CD14-positive monocyte (primary cell): ENCODE results near the gene C1orf74. TPM values are rescaled to one million over a fixed set of nuclear protein-coding genes. Genes with fewer than 3 reads are reported as not detected.

Experiments
- DNase-seq, 3 donors: peaks; one replicate each; pipeline ENCODE4 v3.0.0-alpha.2; 2011 to 2022
- H2AFZ ChIP-seq: 2 replicates; pipeline ENCODE4 v1.6.0; 2012; ENCODE audit warnings: mild to moderate bottlenecking, low read depth, low read length, inconsistent platforms; ENCODE audit not compliant: insufficient read depth, poor library complexity, severe bottlenecking
- H3K27ac ChIP-seq, 2 donors: 1 replicate in 1 of 2; 2 replicates in 1 of 2; pipeline ENCODE4 v1.5.1; 2012 to 2013; ENCODE audit warnings: low read length in 2 of 2, control low read depth in 1 of 2, inconsistent platforms in 1 of 2, low read depth in 1 of 2, mild to moderate bottlenecking in 1 of 2
- H3K27me3 ChIP-seq, 2 donors: one replicate each; pipeline versions ENCODE4 v1.6.0 to v1.6.1; 2011 to 2013; ENCODE audit warnings: low read length in 2 of 2; ENCODE audit not compliant: control insufficient read depth in 2 of 2, insufficient read depth in 2 of 2
- H3K36me3 ChIP-seq, 2 donors: replicated peaks in 1 of 2; 1 replicate in 1 of 2; 2 replicates in 1 of 2; pipeline versions ENCODE4 v1.5.1 to v1.6.1; 2012 to 2013; ENCODE audit warnings: low read length in 2 of 2, control low read depth in 1 of 2, inconsistent platforms in 1 of 2, mild to moderate bottlenecking in 1 of 2; ENCODE audit not compliant: insufficient read depth in 2 of 2, control insufficient read depth in 1 of 2
- H3K4me1 ChIP-seq, 2 donors: 1 replicate in 1 of 2; 2 replicates in 1 of 2; pipeline versions ENCODE4 v1.5.1 to v1.6.1; 2012 to 2013; ENCODE audit warnings: low read length in 2 of 2, control low read depth in 1 of 2, inconsistent platforms in 1 of 2, mild to moderate bottlenecking in 1 of 2, moderate library complexity in 1 of 2; ENCODE audit not compliant: insufficient read depth in 2 of 2, control insufficient read depth in 1 of 2
- H3K4me2 ChIP-seq: replicated peaks from 2 replicates; pipeline ENCODE3; 2012; ENCODE audit warnings: low read length, moderate library complexity, mild to moderate bottlenecking; ENCODE audit not compliant: poor library complexity, severe bottlenecking; ENCODE audit errors: extremely low read depth
- H3K4me3 ChIP-seq, 3 experiments: fragments of 200-600 bp in 1 of 3; sonication (generic) in 1 of 3; replicated peaks in 1 of 3; 1 replicate in 2 of 3; 2 replicates in 1 of 3; pipeline ENCODE4 v1.5.1; 2011 to 2013; ENCODE audit warnings: low read length in 3 of 3, mild to moderate bottlenecking in 3 of 3, control low read depth in 2 of 3, low read depth in 2 of 3, inconsistent platforms in 1 of 3, moderate library complexity in 1 of 3
- H3K79me2 ChIP-seq: 2 replicates; pipeline ENCODE4 v1.6.0; 2012; ENCODE audit warnings: mild to moderate bottlenecking, control low read depth, inconsistent platforms, low read length, moderate library complexity; ENCODE audit not compliant: insufficient read depth
- H3K9ac ChIP-seq: 2 replicates; pipeline ENCODE4 v1.6.0; 2017; ENCODE audit warnings: low read length, mild to moderate bottlenecking; ENCODE audit not compliant: insufficient read depth, poor library complexity, severe bottlenecking
- H3K9me3 ChIP-seq, 2 donors: replicated peaks in 1 of 2; 1 replicate in 1 of 2; 2 replicates in 1 of 2; pipeline versions ENCODE4 v1.5.1 to v1.6.1; 2012 to 2013; ENCODE audit warnings: low read length in 2 of 2, control low read depth in 1 of 2; ENCODE audit not compliant: control insufficient read depth in 1 of 2, insufficient read depth in 1 of 2
- H4K20me1 ChIP-seq: 2 replicates; pipeline ENCODE4 v1.6.0; 2012; ENCODE audit warnings: mild to moderate bottlenecking, low read length, control low read depth, moderate library complexity; ENCODE audit not compliant: insufficient read depth
- H3K27ac Mint-ChIP-seq, 7 donors: one replicate each; pipeline ENCODE4 v1.8.0; 2020; ENCODE audit warnings: mild to moderate bottlenecking in 7 of 7, mixed read lengths in 7 of 7, moderate library complexity in 6 of 7, inconsistent platforms in 2 of 7
- H3K27me3 Mint-ChIP-seq, 3 donors: one replicate each; pipeline ENCODE4 v1.8.0; 2021 to 2022; ENCODE audit warnings: low read depth in 3 of 3, mild to moderate bottlenecking in 3 of 3, mixed read lengths in 3 of 3, moderate library complexity in 3 of 3, inconsistent platforms in 1 of 3
- H3K36me3 Mint-ChIP-seq, 2 donors: one replicate each; pipeline ENCODE4 v1.8.0; 2020; ENCODE audit warnings: mixed read lengths in 2 of 2, inconsistent platforms in 1 of 2, mild to moderate bottlenecking in 1 of 2
- H3K4me1 Mint-ChIP-seq: one replicate; pipeline ENCODE4 v1.8.0; 2020; ENCODE audit warnings: mild to moderate bottlenecking, mixed read lengths
- H3K4me3 Mint-ChIP-seq, 2 donors: one replicate each; pipeline ENCODE4 v1.8.0; 2020; ENCODE audit warnings: mild to moderate bottlenecking in 2 of 2, mixed read lengths in 2 of 2, moderate library complexity in 1 of 2
- H3K9me3 Mint-ChIP-seq, 7 donors: one replicate each; pipeline ENCODE4 v1.8.0; 2020 to 2022; ENCODE audit warnings: mixed read lengths in 7 of 7, mild to moderate bottlenecking in 6 of 7, moderate library complexity in 6 of 7, inconsistent platforms in 2 of 7
- CTCF ChIP-seq: fragments of 200-600 bp; IDR thresholded peaks from one replicate; pipeline ENCODE4 v1.8.0; 2022; ENCODE audit warnings: antibody characterized with exemption, mild to moderate bottlenecking
- WGBS: methylation state at CpG from one replicate; pipeline ENCODE4 v1.1.5; 2013; ENCODE audit warnings: missing lambda C conversion rate; ENCODE audit not compliant: insufficient coverage; 5-methylcytosine and 5-hydroxymethylcytosine counted together
- intact Hi-C, 2 donors: fragments of 100-400 bp; cut with micrococcal nuclease; formaldehyde crosslinking; loops; one replicate each; pipeline versions ENCODE4 v1.15.0 to v1.15.1; 2023
- polyA plus RNA-seq, 3 donors: library from polyadenylated mRNA; depleted of rRNA in 1 of 3; unstranded in 2 of 3; stranded (reverse) in 1 of 3; fragments of 300-500 nt in 2 of 3; fragments of >200 nt in 1 of 3; fragmentation: Illumina TruSeq in 2 of 3; gene quantifications; 1 replicate in 2 of 3; 2 replicates in 1 of 3; pipeline ENCODE4 v1.2.3, GENCODE V29; 2012 to 2021

C1orf74 gene
- polyA plus RNA-seq, 3 donors, result 0.07 to 0.47 (median 0.19) TPM

GRCh38 chr1:209805341-209805781 is 21.0 kb upstream of the C1orf74 start:
- peak overlapping the region; percentile 92 for H3K4me2 ChIP-seq

GRCh38 chr1:209803568-209803967 is 19.2 kb upstream of the C1orf74 start:
- no peak overlapping the region for H3K27ac Mint-ChIP-seq
- intact Hi-C loops, result no loop called here

More at GRCh38 chr1:209805341-209805781, 21.0 kb upstream of the C1orf74 start:
- no peak overlapping the region for H3K27ac ChIP-seq
- WGBS, result 83% methylated on average over 6 of the region's 19 CpGs
- no peaks in the 10 kb centered on the region for H3K36me3 ChIP-seq
- DNase-seq, result no peak
- peaks cover 12 to 13% of the 10 kb centered on the region in 2 donors for H3K4me1 ChIP-seq
- H2AFZ ChIP-seq, result peak overlapping the region; percentile 78
- H3K27ac Mint-ChIP-seq, result peak overlapping the region in 4 of 7 donors; percentile 4 to 94 (median 92)
- no peaks in the 10 kb centered on the region for H3K9me3 Mint-ChIP-seq
- no peak overlapping the region for H3K9ac ChIP-seq
- H3K27me3 ChIP-seq, result no peaks in the 10 kb centered on the region
- peak overlapping the region; percentile 97 to 99 for H3K4me3 Mint-ChIP-seq
- H3K4me3 ChIP-seq, result peak overlapping the region in 2 of 3 experiments; percentile 52 to 80
- no peaks in the 10 kb centered on the region for H3K36me3 Mint-ChIP-seq
- intact Hi-C loops, result no loop called here
- peaks cover 22% of the 10 kb centered on the region for H3K4me1 Mint-ChIP-seq
- H3K79me2 ChIP-seq, result no peaks in the 10 kb centered on the region
- H4K20me1 ChIP-seq, result no peaks in the 10 kb centered on the region
- H3K27me3 Mint-ChIP-seq, result peaks cover 11 to 36% (median 15%) of the 10 kb centered on the region in 3 donors
- H3K9me3 ChIP-seq, result no peaks in the 10 kb centered on the region
- TF ChIP-seq CTCF, result no peak

More at GRCh38 chr1:209803568-209803967, 19.2 kb upstream of the C1orf74 start:
- Histone ChIP-seq H3K27ac (no peak overlapping the region), H3K27me3 (no peaks in the 10 kb centered on the region), H3K4me1 (peaks cover 12 to 13% of the 10 kb centered on the region in 2 donors), H2AFZ (no peak overlapping the region), H3K79me2 (no peaks in the 10 kb centered on the region), H4K20me1 (no peaks in the 10 kb centered on the region), H3K9me3 (no peaks in the 10 kb centered on the region), H3K4me3 (no peak overlapping the region), H3K36me3 (no peaks in the 10 kb centered on the region), H3K4me2 (no peak overlapping the region), H3K9ac (no peak overlapping the region)
- H3K27me3 Mint-ChIP-seq, result peaks cover 11 to 38% (median 15%) of the 10 kb centered on the region in 3 donors
- no peak overlapping the region for H3K4me3 Mint-ChIP-seq
- no peak for TF ChIP-seq CTCF
- no peaks in the 10 kb centered on the region for H3K9me3 Mint-ChIP-seq
- no peak for DNase-seq
- no CpG with 5 or more reads among the region's 1 CpG for WGBS
- no peaks in the 10 kb centered on the region for H3K36me3 Mint-ChIP-seq
- peaks cover 22% of the 10 kb centered on the region for H3K4me1 Mint-ChIP-seq
